Nucleus accumbens (tissue), 56 donors: ENCODE data around the gene TRPM6.

Source experiments
- DNase-seq, 56 donors: peaks; one replicate each; lab custom pipeline; 2025; lab: John Stamatoyannopoulos, UW

Gene TRPM6

GRCh38 chr9:74728176-74728575 is 159.5 kb downstream of the TRPM6 start:
- peak in 2 of 56 donors; percentile 6 to 18 for DNase-seq

- DNase-seq, result no peak
Measured at GRCh38 chr9:74726581-74726980, 161.1 kb downstream of the TRPM6 start.

- no peak for DNase-seq
Measured at GRCh38 chr9:74724317-74724716, 163.4 kb downstream of the TRPM6 start.

GRCh38 chr9:74721696-74722660 is 165.7 kb downstream of the TRPM6 start:
- no peak for DNase-seq

- no peak for DNase-seq
Measured at GRCh38 chr9:74719306-74719705, 168.4 kb downstream of the TRPM6 start.

GRCh38 chr9:74718709-74719108 is 169.0 kb downstream of the TRPM6 start:
- no peak for DNase-seq

- no peak for DNase-seq
Measured at GRCh38 chr9:74711341-74711740, 176.4 kb downstream of the TRPM6 start.

GRCh38 chr9:74697535-74697934 is 190.2 kb downstream of the TRPM6 start:
- no peak for DNase-seq

GRCh38 chr9:74696520-74696919 is 191.2 kb downstream of the TRPM6 start:
- DNase-seq, result no peak

- DNase-seq, result no peak
Measured at GRCh38 chr9:74691058-74691457, 196.7 kb downstream of the TRPM6 start.

GRCh38 chr9:74683322-74683721 is 204.4 kb downstream of the TRPM6 start:
- no peak for DNase-seq

- no peak for DNase-seq
Measured at GRCh38 chr9:74681906-74682305, 205.8 kb downstream of the TRPM6 start.

GRCh38 chr9:74674077-74674476 is 213.6 kb downstream of the TRPM6 start:
- no peak for DNase-seq
